Loucy (cell line): ENCODE data around the gene SDR42E2.

Source experiments
- EZH2phosphoT487 ChIP-seq: fragments of 200-600 bp; IDR thresholded peaks from 2 replicates; pipeline ENCODE4 v1.6.1; 2018; ENCODE audit warnings: antibody characterized with exemption, mild to moderate bottlenecking, moderate library complexity, borderline replicate concordance
- TF ChIP-seq, protein P1 (sequence below): fragments of 200-600 bp; sonication (generic); conservative IDR thresholded peaks from 2 replicates; pipeline ENCODE4 v1.5.1; 2014; ENCODE audit warnings: mild to moderate bottlenecking, antibody characterized with exemption, low read length

GRCh38 chr16:22203091-22203490, 40.8 kb downstream of the SDR42E2 start:
- TF ChIP-seq, protein P1, sequence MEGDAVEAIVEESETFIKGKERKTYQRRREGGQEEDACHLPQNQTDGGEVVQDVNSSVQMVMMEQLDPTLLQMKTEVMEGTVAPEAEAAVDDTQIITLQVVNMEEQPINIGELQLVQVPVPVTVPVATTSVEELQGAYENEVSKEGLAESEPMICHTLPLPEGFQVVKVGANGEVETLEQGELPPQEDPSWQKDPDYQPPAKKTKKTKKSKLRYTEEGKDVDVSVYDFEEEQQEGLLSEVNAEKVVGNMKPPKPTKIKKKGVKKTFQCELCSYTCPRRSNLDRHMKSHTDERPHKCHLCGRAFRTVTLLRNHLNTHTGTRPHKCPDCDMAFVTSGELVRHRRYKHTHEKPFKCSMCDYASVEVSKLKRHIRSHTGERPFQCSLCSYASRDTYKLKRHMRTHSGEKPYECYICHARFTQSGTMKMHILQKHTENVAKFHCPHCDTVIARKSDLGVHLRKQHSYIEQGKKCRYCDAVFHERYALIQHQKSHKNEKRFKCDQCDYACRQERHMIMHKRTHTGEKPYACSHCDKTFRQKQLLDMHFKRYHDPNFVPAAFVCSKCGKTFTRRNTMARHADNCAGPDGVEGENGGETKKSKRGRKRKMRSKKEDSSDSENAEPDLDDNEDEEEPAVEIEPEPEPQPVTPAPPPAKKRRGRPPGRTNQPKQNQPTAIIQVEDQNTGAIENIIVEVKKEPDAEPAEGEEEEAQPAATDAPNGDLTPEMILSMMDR, result no peak
- TF ChIP-seq EZH2phosphoT487, result no peak
